Parathyroid adenoma (tissue), 2 donors: ENCODE data around the gene ASB4.

Experiments
- H2AFZ ChIP-seq: fragments of 300-600 bp; sonication (generic); one replicate; pipeline ENCODE4 v1.7.0; 2017; ENCODE audit warnings: antibody characterized with exemption, mild to moderate bottlenecking
- H3K27ac ChIP-seq: fragments of 300-600 bp; sonication (generic); one replicate; pipeline ENCODE4 v1.7.0; 2017
- H3K27me3 ChIP-seq: fragments of 300-600 bp; sonication (generic); one replicate; pipeline ENCODE4 v1.7.0; 2017; ENCODE audit warnings: low read length; ENCODE audit not compliant: control insufficient read depth, insufficient read depth
- H3K36me3 ChIP-seq: fragments of 300-600 bp; sonication (generic); one replicate; pipeline ENCODE4 v1.7.0; 2017; ENCODE audit warnings: low read length; ENCODE audit not compliant: control insufficient read depth, insufficient read depth
- H3K4me1 ChIP-seq: fragments of 300-600 bp; sonication (generic); one replicate; pipeline ENCODE4 v1.7.0; 2017; ENCODE audit warnings: control low read depth
- H3K4me2 ChIP-seq: fragments of 300-600 bp; sonication (generic); one replicate; pipeline ENCODE4 v1.7.0; 2017; ENCODE audit warnings: low read length
- H3K4me3 ChIP-seq: fragments of 300-600 bp; sonication (generic); one replicate; pipeline ENCODE4 v1.7.0; 2017; ENCODE audit warnings: low read depth, low read length
- H3K79me2 ChIP-seq: fragments of 300-600 bp; sonication (generic); one replicate; pipeline ENCODE4 v1.7.0; 2017; ENCODE audit warnings: control low read depth
- H3K9ac ChIP-seq: fragments of 300-600 bp; sonication (generic); one replicate; pipeline ENCODE4 v1.7.0; 2017; ENCODE audit warnings: mild to moderate bottlenecking
- H3K9me3 ChIP-seq: fragments of 300-600 bp; sonication (generic); one replicate; pipeline ENCODE4 v1.7.0; 2017; ENCODE audit warnings: low read length; ENCODE audit not compliant: control insufficient read depth
- CTCF ChIP-seq: fragments of 300-600 bp; sonication (generic); IDR thresholded peaks from one replicate; pipeline ENCODE4 v1.7.0; 2017; ENCODE audit warnings: antibody characterized with exemption, mild to moderate bottlenecking
- donor health status: primary hyperparathyroidism.

The ASB4 gene

GRCh38 chr7:95544171-95544570 is 58.4 kb downstream of the ASB4 start:
- H3K4me3 ChIP-seq = no peak overlapping the region
- TF ChIP-seq CTCF = no peak
- H3K79me2 ChIP-seq = no peaks in the 10 kb centered on the region
- H3K36me3 ChIP-seq = no peaks in the 10 kb centered on the region
- no peaks in the 10 kb centered on the region for H3K9me3 ChIP-seq
- no peaks in the 10 kb centered on the region for H3K27me3 ChIP-seq
- H3K9ac ChIP-seq = no peak overlapping the region
- H3K27ac ChIP-seq = no peak overlapping the region
- H3K4me2 ChIP-seq = no peak overlapping the region
- H3K4me1 ChIP-seq = peaks cover 19% of the 10 kb centered on the region
- H2AFZ ChIP-seq = no peak overlapping the region

- Histone ChIP-seq H3K4me2 (peak overlapping the region; percentile 70), H2AFZ (peak overlapping the region; percentile 82), H3K4me1 (peaks cover 26% of the 10 kb centered on the region), H3K27me3 (no peaks in the 10 kb centered on the region), H3K9me3 (no peaks in the 10 kb centered on the region), H3K79me2 (no peaks in the 10 kb centered on the region), H3K27ac (peak overlapping the region; percentile 85), H3K36me3 (no peaks in the 10 kb centered on the region), H3K4me3 (peak overlapping the region; percentile 48), H3K9ac (no peak overlapping the region)
- peak; percentile 84 for TF ChIP-seq CTCF
Observed at GRCh38 chr7:95545007-95545615, 59.4 kb downstream of the ASB4 start.

GRCh38 chr7:95545673-95546072 is 59.9 kb downstream of the ASB4 start:
- Histone ChIP-seq H3K27me3 (no peaks in the 10 kb centered on the region), H3K36me3 (no peaks in the 10 kb centered on the region), H3K4me2 (peak overlapping the region; percentile 70), H3K4me1 (peaks cover 30% of the 10 kb centered on the region), H2AFZ (peak overlapping the region; percentile 82), H3K4me3 (peak overlapping the region; percentile 48), H3K79me2 (no peaks in the 10 kb centered on the region), H3K27ac (peak overlapping the region; percentile 85), H3K9me3 (no peaks in the 10 kb centered on the region), H3K9ac (no peak overlapping the region)
- TF ChIP-seq CTCF = no peak

GRCh38 chr7:95546647-95547046 is 60.9 kb downstream of the ASB4 start:
- Histone ChIP-seq H3K27me3 (no peaks in the 10 kb centered on the region), H3K9me3 (no peaks in the 10 kb centered on the region), H3K36me3 (no peaks in the 10 kb centered on the region), H3K27ac (peak overlapping the region; percentile 85), H3K4me3 (no peak overlapping the region), H2AFZ (peak overlapping the region; percentile 44), H3K4me1 (peaks cover 38% of the 10 kb centered on the region), H3K9ac (no peak overlapping the region), H3K4me2 (no peak overlapping the region), H3K79me2 (no peaks in the 10 kb centered on the region)
- no peak for TF ChIP-seq CTCF
